Right lobe of liver (tissue), 6 donors: Measurements from ENCODE around the gene UBE2H. TPM values are rescaled to one million over a fixed set of nuclear protein-coding genes. Genes with fewer than 3 reads are reported as not detected.
"Not testable (repeated sequence)": the region's sequence is repeated elsewhere in the genome, so short reads cannot be mapped to it uniquely, and the experiment has no call there.

Experiments used
- ATAC-seq, 4 donors: fragments of 200-7000 bp; cut with Tn5 transposase; one replicate each; pipeline ENCODE4 v1.9.1; 2020; ENCODE audit warnings: mild to moderate bottlenecking in 4 of 4, moderate library complexity in 4 of 4
- DNase-seq, 3 donors: peaks; one replicate each; pipeline ENCODE4 v3.0.0-alpha.2; 2020
- H3K27ac ChIP-seq, 3 donors: fragments of 200-600 bp; one replicate each; pipeline ENCODE4 v1.8.0; 2022
- H3K27me3 ChIP-seq, 2 donors: fragments of 200-600 bp; one replicate each; pipeline ENCODE4 v1.8.0; 2022
- H3K36me3 ChIP-seq, 4 donors: fragments of 200-600 bp; sonication (generic) in 1 of 4; one replicate each; pipeline versions ENCODE4 v1.5.1 to v1.8.0; 2017 to 2022; ENCODE audit warnings: control low read depth in 1 of 4
- H3K4me1 ChIP-seq, 4 donors: fragments of 200-600 bp; sonication (generic) in 1 of 4; one replicate each; pipeline versions ENCODE4 v1.5.1 to v1.8.0; 2017 to 2022; ENCODE audit warnings: control low read depth in 1 of 4
- H3K4me3 ChIP-seq, 3 donors: fragments of 200-600 bp; one replicate each; pipeline ENCODE4 v1.8.0; 2022
- H3K9me3 ChIP-seq, 4 donors: fragments of 200-600 bp; sonication (generic) in 1 of 4; one replicate each; pipeline versions ENCODE4 v1.5.1 to v1.8.0; 2017 to 2022; ENCODE audit warnings: control low read depth in 1 of 4
- POLR2A ChIP-seq: fragments of 450-650 bp; IDR thresholded peaks from one replicate; pipeline ENCODE4 v1.6.1; 2017; ENCODE audit warnings: antibody characterized with exemption, mild to moderate bottlenecking
- whole genome bisulfite sequencing: methylation state at CpG from one replicate; pipeline ENCODE4 v1.1.6; 2018; ENCODE audit warnings: low coverage, low lambda C conversion rate; ENCODE audit not compliant: insufficient coverage; ENCODE audit errors: missing lambda C conversion rate; 5-methylcytosine and 5-hydroxymethylcytosine counted together
- intact Hi-C, 2 donors: fragments of 100-400 bp; cut with DNase I; formaldehyde crosslinking; loops; one replicate each; pipeline versions ENCODE4 v1.11.2 to v1.14.1; 2022
- total RNA-seq, 6 experiments: library from RNA; depleted of rRNA in 2 of 6; stranded (reverse); fragments of >200 nt in 2 of 6; fragmentation: NEBNext Ultra II Directional in 3 of 6; extraction: Animal tissue kit (Norgen Biotek cat#: 25700) in 3 of 6; gene quantifications; one replicate each; pipeline versions ENCODE4 v1.1.0 to v1.2.4, GENCODE V29; 2016 to 2023
- TF ChIP-seq, protein P1 (sequence below), 4 donors: fragments of 200-600 bp in 3 of 4; fragments of 450-650 bp in 1 of 4; IDR thresholded peaks; one replicate each; pipeline versions ENCODE4 v1.5.1 to v1.8.0; 2016 to 2022; ENCODE audit warnings: antibody characterized with exemption in 4 of 4, mild to moderate bottlenecking in 2 of 4
- donor health status: DM: no; HTN: yes; CAD: no.
- donor health status: DM: no; HTN: no; CAD: no.
- donor health status: DM: no; HTN: no; CAD: no.
- donor health status: DM: no; HTN: yes; CAD: no.
- donor health status: DM: no; HTN: yes; CAD: no.

The UBE2H gene
- total RNA-seq, 6 experiments from 2014 or later = 27.4 to 47.0 (median 35.6) TPM

DNA sequence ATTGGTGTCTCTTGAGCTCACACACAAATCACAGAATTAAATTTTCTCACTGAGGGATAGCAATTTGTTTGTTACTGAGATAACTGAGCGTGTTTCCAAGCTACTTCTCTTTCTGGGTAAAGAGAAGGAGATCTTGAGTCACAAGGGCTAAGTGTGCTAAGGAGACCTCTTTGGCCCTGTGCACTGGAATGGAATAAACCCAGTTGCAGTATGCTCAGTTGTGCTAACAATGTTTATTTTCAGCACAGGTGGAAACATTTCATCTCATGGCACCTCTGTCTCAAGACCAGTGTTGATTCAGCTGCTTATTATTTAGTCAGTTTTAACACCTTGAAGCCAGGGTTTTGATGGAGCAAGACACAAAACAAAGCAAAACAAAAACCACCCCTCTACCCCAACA, 22.5 kb upstream of the UBE2H start:
- Histone ChIP-seq H3K27me3 (no peaks in the 10 kb centered on the region), H3K36me3 (no peaks in the 10 kb centered on the region), H3K27ac (no peak overlapping the region), H3K4me1 (no peaks in the 10 kb centered on the region), H3K4me3 (no peak overlapping the region), H3K9me3 (no peaks in the 10 kb centered on the region)
- intact Hi-C loops = no loop called here
- no peak for DNase-seq
- 92% methylated on average over 1 of the region's 1 CpG for WGBS
- no peak for ATAC-seq
- TF ChIP-seq POLR2A = no peak
- TF ChIP-seq, protein P1, sequence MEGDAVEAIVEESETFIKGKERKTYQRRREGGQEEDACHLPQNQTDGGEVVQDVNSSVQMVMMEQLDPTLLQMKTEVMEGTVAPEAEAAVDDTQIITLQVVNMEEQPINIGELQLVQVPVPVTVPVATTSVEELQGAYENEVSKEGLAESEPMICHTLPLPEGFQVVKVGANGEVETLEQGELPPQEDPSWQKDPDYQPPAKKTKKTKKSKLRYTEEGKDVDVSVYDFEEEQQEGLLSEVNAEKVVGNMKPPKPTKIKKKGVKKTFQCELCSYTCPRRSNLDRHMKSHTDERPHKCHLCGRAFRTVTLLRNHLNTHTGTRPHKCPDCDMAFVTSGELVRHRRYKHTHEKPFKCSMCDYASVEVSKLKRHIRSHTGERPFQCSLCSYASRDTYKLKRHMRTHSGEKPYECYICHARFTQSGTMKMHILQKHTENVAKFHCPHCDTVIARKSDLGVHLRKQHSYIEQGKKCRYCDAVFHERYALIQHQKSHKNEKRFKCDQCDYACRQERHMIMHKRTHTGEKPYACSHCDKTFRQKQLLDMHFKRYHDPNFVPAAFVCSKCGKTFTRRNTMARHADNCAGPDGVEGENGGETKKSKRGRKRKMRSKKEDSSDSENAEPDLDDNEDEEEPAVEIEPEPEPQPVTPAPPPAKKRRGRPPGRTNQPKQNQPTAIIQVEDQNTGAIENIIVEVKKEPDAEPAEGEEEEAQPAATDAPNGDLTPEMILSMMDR (IDR thresholded peaks at IDR 0.05) = no peak

DNA sequence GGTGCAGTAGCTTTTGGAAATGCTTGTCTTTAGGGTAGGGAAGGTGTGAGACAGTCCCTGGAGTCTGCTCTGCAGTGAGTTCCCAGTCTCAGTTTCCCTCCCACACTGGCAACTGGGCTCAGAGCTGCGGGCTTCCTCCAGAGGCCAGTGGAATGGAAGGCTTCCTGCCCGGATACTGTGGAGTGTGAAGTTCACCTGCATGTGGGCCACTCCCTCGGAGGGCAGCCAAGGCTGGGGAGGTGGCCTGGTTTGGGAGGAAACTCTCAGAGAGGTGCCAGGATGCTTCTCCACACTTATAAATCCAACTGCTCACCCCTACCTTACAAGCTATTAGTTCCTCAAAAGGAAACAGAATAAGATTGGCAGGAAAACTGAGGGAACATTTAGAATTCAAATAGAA, 18.1 kb upstream of the UBE2H start:
- no peak overlapping the region for H3K27ac ChIP-seq
- ATAC-seq = peak in 1 of 4 donors; percentile 17
- no peaks in the 10 kb centered on the region for H3K36me3 ChIP-seq
- no peak for DNase-seq
- H3K4me1 ChIP-seq = no peaks in the 10 kb centered on the region
- intact Hi-C loops = no loop called here
- no peak for TF ChIP-seq POLR2A
- TF ChIP-seq, protein P1 (IDR thresholded peaks at IDR 0.05) = no peak
- 57% methylated on average over 1 of the region's 3 CpGs for WGBS
- H3K4me3 ChIP-seq = no peak overlapping the region
- H3K9me3 ChIP-seq = no peaks in the 10 kb centered on the region
- H3K27me3 ChIP-seq = no peaks in the 10 kb centered on the region

DNA sequence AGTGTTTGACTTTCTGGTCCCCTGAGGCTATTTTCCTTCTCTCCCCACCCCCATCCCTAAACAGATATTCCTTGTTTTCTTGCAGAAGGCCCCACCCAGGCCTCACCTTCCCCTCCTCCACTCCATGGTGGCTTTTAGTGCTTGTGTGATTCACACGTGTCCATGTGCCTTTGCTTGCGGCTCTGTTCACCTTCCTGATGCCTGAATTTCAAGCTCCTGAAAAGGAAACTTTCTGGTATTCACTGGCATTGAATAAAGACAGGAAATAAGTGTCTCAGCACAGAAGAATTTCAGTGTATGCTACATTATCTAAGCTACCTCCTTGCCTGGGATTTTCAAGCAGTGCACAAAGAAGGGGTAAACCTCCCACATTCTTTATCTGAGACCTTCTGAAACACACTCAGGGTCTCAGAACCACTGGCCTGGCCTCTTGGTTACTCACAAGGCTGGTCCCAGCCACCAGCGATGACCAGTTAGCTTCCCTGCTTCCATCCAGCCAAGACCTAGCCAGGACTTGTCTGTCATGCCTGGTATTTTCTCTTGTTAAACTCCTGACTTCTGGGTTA, 17.2 kb upstream of the UBE2H start:
- intact Hi-C loops = no loop called here
- no peak for DNase-seq
- no peak for TF ChIP-seq POLR2A
- TF ChIP-seq, protein P1 (IDR thresholded peaks at IDR 0.05) = no peak
- Histone ChIP-seq H3K27ac (no peak overlapping the region), H3K4me1 (no peaks in the 10 kb centered on the region), H3K4me3 (no peak overlapping the region), H3K27me3 (no peaks in the 10 kb centered on the region), H3K9me3 (no peaks in the 10 kb centered on the region), H3K36me3 (no peaks in the 10 kb centered on the region)
- peak in 2 of 4 donors; percentile 28 to 57 for ATAC-seq
- WGBS = 71% methylated on average over 3 of the region's 3 CpGs

DNA sequence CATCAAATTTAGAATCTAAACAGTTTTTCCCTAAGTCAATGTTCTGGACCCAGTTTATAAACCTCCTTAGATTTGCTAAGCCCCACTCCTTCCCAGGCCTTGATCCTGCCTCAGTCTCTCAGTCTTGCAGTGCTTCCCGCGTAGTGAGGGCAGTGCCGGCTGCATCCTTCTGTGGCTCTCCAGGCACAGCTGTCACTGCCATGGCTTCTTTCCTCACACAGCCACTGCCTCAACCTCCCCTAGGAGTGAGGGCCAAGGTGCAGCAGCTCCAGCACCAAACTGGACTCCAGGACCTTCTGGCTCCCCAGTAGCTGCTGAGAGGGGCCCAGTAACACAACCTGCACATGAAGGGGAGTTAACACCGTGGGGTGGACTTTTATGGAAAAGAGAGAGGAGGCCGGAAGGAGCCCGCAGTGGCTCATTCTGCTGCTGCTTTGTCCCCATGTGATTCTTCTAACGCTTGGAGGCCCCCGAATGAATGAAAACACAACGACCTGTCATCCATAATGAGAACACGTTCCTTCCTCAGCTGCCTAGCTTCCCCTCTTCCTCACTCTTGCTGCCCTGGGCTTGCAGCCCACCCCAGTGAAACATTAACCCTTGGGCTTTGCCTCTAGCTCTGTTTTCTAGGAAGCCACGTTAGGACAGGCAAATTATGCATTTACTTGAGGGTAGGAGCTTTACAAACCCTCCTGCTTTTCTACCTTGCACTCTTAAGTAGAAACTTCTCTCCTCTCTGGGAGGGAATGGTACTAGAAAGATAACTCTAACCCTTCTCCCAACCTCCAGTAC, 16.0 kb upstream of the UBE2H start:
- WGBS = 84% methylated on average over 9 of the region's 11 CpGs
- no peaks in the 10 kb centered on the region for H3K27me3 ChIP-seq
- H3K4me1 ChIP-seq = no peaks in the 10 kb centered on the region
- no peak for DNase-seq
- ATAC-seq = no peak
- H3K36me3 ChIP-seq = no peaks in the 10 kb centered on the region
- intact Hi-C loops = no loop called here
- H3K9me3 ChIP-seq = no peaks in the 10 kb centered on the region
- TF ChIP-seq POLR2A = no peak
- TF ChIP-seq, protein P1 (IDR thresholded peaks at IDR 0.05) = no peak
- H3K27ac ChIP-seq = no peak overlapping the region
- no peak overlapping the region for H3K4me3 ChIP-seq

DNA sequence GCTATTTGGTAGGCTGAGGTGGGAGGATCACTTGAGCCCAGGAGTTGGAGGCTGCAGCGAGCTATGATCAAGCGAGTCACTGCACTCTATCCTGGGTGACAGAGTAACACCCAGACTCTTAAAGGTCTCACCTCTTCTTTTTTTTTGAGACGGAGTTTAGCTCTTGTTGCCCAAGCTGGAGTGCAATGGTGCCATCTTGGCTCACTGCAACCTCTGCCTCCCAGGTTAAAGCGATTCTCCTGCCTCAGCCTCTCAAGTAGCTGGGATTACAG, 7.4 kb upstream of the UBE2H start:
- peak in 1 of 3 donors; percentile 22 for DNase-seq
- H3K27ac ChIP-seq, ATAC-seq, H3K4me1 ChIP-seq, H3K9me3 ChIP-seq, H3K27me3 ChIP-seq, H3K36me3 ChIP-seq, intact Hi-C loops, H3K4me3 ChIP-seq: not testable (repeated sequence)
- 100% methylated on average over 1 of the region's 4 CpGs for WGBS
